IPS-NIHi11 (cell line): ENCODE results near the gene SYNE4.

ENCODE experiments used
- DNase-seq: peaks from one replicate; pipeline ENCODE4 v3.0.0; 2012; ENCODE audit warnings: mixed read lengths, low spot score

The SYNE4 gene

DNA sequence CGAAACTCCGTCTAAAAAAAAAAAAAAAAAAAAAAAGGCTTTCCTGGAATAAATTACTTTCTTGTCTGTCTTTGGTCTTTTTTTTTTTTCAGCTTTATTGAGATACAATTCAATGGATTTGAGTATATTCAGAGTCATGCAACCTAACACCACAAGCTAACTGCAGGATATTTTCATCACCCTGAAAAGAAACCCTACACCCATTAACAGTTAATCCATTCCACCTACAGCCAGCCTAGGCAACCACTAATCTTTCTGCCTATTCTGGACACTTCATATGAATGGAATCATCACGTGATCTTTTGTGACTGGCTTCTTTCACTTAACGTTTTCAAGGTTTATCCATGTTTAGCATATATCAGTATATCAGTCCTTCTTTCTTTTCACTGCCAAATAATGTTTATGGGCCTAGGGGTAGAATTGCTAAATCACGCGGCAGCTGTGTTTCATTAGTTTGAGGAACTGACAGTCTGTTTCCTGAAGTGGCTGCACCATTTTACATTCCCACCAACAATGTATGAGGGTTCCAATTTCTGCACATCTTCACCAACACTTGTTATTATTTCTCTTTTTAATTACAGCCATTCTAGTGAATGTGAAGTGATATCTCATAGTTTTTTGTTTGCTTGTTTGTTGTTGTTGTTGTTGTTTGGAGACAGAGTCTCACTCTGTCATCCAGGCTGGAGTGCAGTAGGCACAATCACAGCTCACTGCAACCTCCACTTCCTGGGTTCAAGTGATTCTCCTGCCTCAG, 52.6 kb downstream of the SYNE4 start:
- DNase-seq, result no peak
